HCT116 (cell line): ENCODE data around the gene GSAP. TPM values are rescaled to one million over a fixed set of nuclear protein-coding genes. Genes with fewer than 3 reads are reported as not detected.
"Not testable (repeated sequence)": the region's sequence is repeated elsewhere in the genome, so short reads cannot be mapped to it uniquely, and the experiment has no call there.

Source experiments
- ATAC-seq: fragments of 200-7000 bp; cut with Tn5 transposase; 2 replicates; pipeline ENCODE4 v1.9.1; 2020; ENCODE audit warnings: mild to moderate bottlenecking, moderate library complexity
- BruUV-seq: library from RNA; stranded (reverse); fragments of 400-500 nt; replicated peaks from 2 replicates; lab custom pipeline; 2021; lab: Mats Ljungman, UMichigan
- CTCF ChIA-PET: fragments of 300-600 bp; sonication (Branson Sonifier 250); formaldehyde crosslinking; loops from one replicate; lab custom pipeline; 2021; ENCODE audit warnings: antibody characterized with exemption; lab: Charles Lee
- POLR2A ChIA-PET: fragments of 300-600, 350-600 bp; sonication (Branson Sonifier 250); formaldehyde crosslinking; loops from one replicate; lab custom pipeline; 2021; ENCODE audit warnings: antibody characterized with exemption; lab: Charles Lee
- RAD21 ChIA-PET, 2 experiments: fragments of 300-600 bp; sonication (Branson Sonifier 250); formaldehyde crosslinking; loops; one replicate each; lab custom pipeline; 2023; ENCODE audit warnings: low total read pairs in 2 of 2; ENCODE audit not compliant: uncharacterized antibody in 2 of 2, unreplicated experiment in 2 of 2, low non-redundant PET in 1 of 2; lab: Charles Lee
- DNase-seq: peaks from one replicate; pipeline ENCODE4 v3.0.0-alpha.2; 2010; ENCODE audit warnings: low read depth, low spot score
- H2AFZ ChIP-seq: fragments of 200-600 bp; shearing (Covaris generic), sonication (generic); 2 replicates; pipeline ENCODE4 v1.6.1; 2017; ENCODE audit warnings: low read depth, mixed run types, mixed read lengths, antibody characterized with exemption, low read length; ENCODE audit not compliant: poor library complexity, severe bottlenecking
- H3K27ac ChIP-seq: 2 replicates; pipeline ENCODE4 v1.5.1; 2012; ENCODE audit warnings: low read depth, low read length
- H3K27me3 ChIP-seq: fragments of 200-600 bp; sonication (generic); 2 replicates; pipeline ENCODE4 v1.6.1; 2016; ENCODE audit warnings: mixed run types, low read length, mixed read lengths; ENCODE audit not compliant: insufficient read depth
- H3K36me3 ChIP-seq, 2 experiments: fragments of 200-500 bp in 1 of 2; fragments of 200-600 bp in 1 of 2; sonication (Bioruptor generic) in 1 of 2; sonication (generic) in 1 of 2; 2 replicates each; pipeline versions ENCODE4 v1.5.1 to v1.6.1; 2014 to 2016; ENCODE audit warnings: low read length in 2 of 2, inconsistent platforms in 1 of 2, mixed read lengths in 1 of 2, mixed run types in 1 of 2; ENCODE audit not compliant: insufficient read depth in 2 of 2, control insufficient read depth in 1 of 2
- H3K4me1 ChIP-seq, 2 experiments: fragments of 200-600 bp in 1 of 2; sonication (generic) in 1 of 2; 2 replicates each; pipeline versions ENCODE4 v1.5.1 to v1.6.1; 2012 to 2017; ENCODE audit warnings: low read length in 2 of 2, inconsistent platforms in 1 of 2, mild to moderate bottlenecking in 1 of 2, mixed read lengths in 1 of 2, mixed run types in 1 of 2, moderate library complexity in 1 of 2; ENCODE audit not compliant: insufficient read depth in 2 of 2, control insufficient read depth in 1 of 2
- H3K4me2 ChIP-seq: fragments of 200-600 bp; sonication (generic); 2 replicates; pipeline ENCODE4 v1.6.1; 2017; ENCODE audit warnings: mixed run types, low read length, mixed read lengths
- H3K4me3 ChIP-seq, 2 experiments: fragments of 200-600 bp in 1 of 2; sonication (generic) in 1 of 2; replicated peaks in 1 of 2; 2 replicates each; pipeline ENCODE4 v1.5.1; 2011 to 2016; ENCODE audit warnings: low read length in 2 of 2, control low read depth in 1 of 2, low read depth in 1 of 2, mild to moderate bottlenecking in 1 of 2, mixed read lengths in 1 of 2, mixed run types in 1 of 2
- H3K79me2 ChIP-seq: fragments of 200-600 bp; sonication (generic); 2 replicates; pipeline ENCODE4 v1.6.1; 2017; ENCODE audit warnings: mild to moderate bottlenecking, mixed run types, low read length, moderate library complexity, mixed read lengths; ENCODE audit not compliant: insufficient read depth
- H3K9ac ChIP-seq: fragments of 200-600 bp; sonication (generic); 2 replicates; pipeline ENCODE4 v1.6.1; 2016; ENCODE audit warnings: low read length, mixed read lengths
- H3K9me2 ChIP-seq: fragments of 200-600 bp; sonication (generic), shearing (Covaris generic); 2 replicates; pipeline ENCODE4 v1.6.1; 2017; ENCODE audit warnings: mixed run types, mild to moderate bottlenecking, moderate library complexity; ENCODE audit not compliant: insufficient read depth
- H3K9me3 ChIP-seq, 2 experiments: fragments of 200-500 bp in 1 of 2; fragments of 200-600 bp in 1 of 2; sonication (Bioruptor generic) in 1 of 2; sonication (generic) in 1 of 2; 2 replicates each; pipeline ENCODE4 v1.6.1; 2014 to 2017; ENCODE audit warnings: low read length in 2 of 2, mixed read lengths in 2 of 2, inconsistent platforms in 1 of 2, low read depth in 1 of 2, mild to moderate bottlenecking in 1 of 2, mixed run types in 1 of 2, moderate library complexity in 1 of 2; ENCODE audit not compliant: control insufficient read depth in 1 of 2, insufficient read depth in 1 of 2
- H4K20me1 ChIP-seq: fragments of 200-600 bp; sonication (generic), shearing (Covaris generic); 2 replicates; pipeline ENCODE4 v1.6.1; 2017; ENCODE audit warnings: mixed run types, mild to moderate bottlenecking, moderate library complexity; ENCODE audit not compliant: insufficient read depth
- EGR1 ChIP-seq: IDR thresholded peaks from 2 replicates; pipeline ENCODE4 v1.6.1; 2012; ENCODE audit warnings: low read depth
- EZH2phosphoT487 ChIP-seq: fragments of 200-600 bp; IDR thresholded peaks from 2 replicates; pipeline ENCODE4 v1.6.1; 2018; ENCODE audit warnings: antibody characterized with exemption, borderline replicate concordance
- POLR2A ChIP-seq: IDR thresholded peaks from 2 replicates; pipeline ENCODE4 v1.7.0; 2011; ENCODE audit warnings: borderline replicate concordance; ENCODE audit not compliant: insufficient read depth, insufficient read length; ENCODE audit errors: extremely low read depth
- RAD21 ChIP-seq: IDR thresholded peaks from 2 replicates; pipeline ENCODE4 v1.6.1; 2012; ENCODE audit warnings: low read depth, mild to moderate bottlenecking
- SIN3A ChIP-seq: IDR thresholded peaks from 2 replicates; pipeline ENCODE4 v1.6.1; 2012; ENCODE audit warnings: low read depth
- SP1 ChIP-seq: IDR thresholded peaks from 2 replicates; pipeline ENCODE4 v1.6.1; 2012; ENCODE audit warnings: low read depth
- ZFX ChIP-seq: fragments of 450-650 bp; IDR thresholded peaks from 2 replicates; pipeline ENCODE4 v1.6.1; 2017
- intact Hi-C: fragments of 100-400 bp; cut with micrococcal nuclease; formaldehyde crosslinking; loops from 2 replicates; pipeline ENCODE4 v1.10.0; 2022
- total RNA-seq: library from RNA; stranded (reverse); gene quantifications from one replicate; pipeline ENCODE4 v1.2.1, GENCODE V29; 2021; ENCODE audit not compliant: unreplicated experiment
- TF ChIP-seq, protein P1 (sequence below), 3 experiments: fragments of 200-600 bp in 1 of 3; sonication (generic) in 1 of 3; IDR thresholded peaks in 2 of 3; conservative IDR thresholded peaks in 1 of 3; 2 replicates each; pipeline ENCODE4 v1.5.1; 2012 to 2017; ENCODE audit warnings: low read depth in 2 of 3, low read length in 2 of 3, antibody characterized with exemption in 1 of 3, borderline replicate concordance in 1 of 3, control low read depth in 1 of 3, mild to moderate bottlenecking in 1 of 3, mixed read lengths in 1 of 3, mixed run types in 1 of 3, moderate library complexity in 1 of 3; ENCODE audit not compliant: insufficient read depth in 1 of 3

GSAP gene
- total RNA-seq, 1 experiment from 2014 or later: not detected

DNA sequence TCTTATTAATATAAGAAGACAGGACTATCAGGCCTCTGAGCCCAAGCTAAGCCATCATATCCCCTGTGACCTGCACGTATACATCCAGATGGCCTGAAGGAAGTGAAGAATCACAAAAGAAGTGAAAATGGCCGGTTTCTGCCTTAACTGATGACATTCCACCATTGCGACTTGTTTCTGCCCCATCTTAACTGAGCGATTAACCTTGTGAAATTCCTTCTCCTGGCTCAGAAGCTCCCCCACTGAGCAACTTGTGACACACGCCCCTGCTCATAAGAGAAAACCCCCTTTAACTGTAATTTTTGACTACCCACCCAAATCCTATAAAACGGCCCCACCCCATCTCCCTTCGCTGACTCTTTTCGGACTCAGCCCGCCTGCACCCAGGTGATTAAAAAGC lies 70.7 kb downstream of the GSAP start:
- H3K4me1 ChIP-seq, BruUV-seq, H3K9me2 ChIP-seq, H3K36me3 ChIP-seq, H3K9me3 ChIP-seq, H3K4me3 ChIP-seq, POLR2A ChIA-PET, H3K4me2 ChIP-seq, H3K79me2 ChIP-seq, CTCF ChIA-PET, RAD21 ChIA-PET, H4K20me1 ChIP-seq, intact Hi-C loops, H2AFZ ChIP-seq, H3K27ac ChIP-seq, H3K9ac ChIP-seq, DNase-seq, H3K27me3 ChIP-seq, ATAC-seq: not testable (repeated sequence)

DNA sequence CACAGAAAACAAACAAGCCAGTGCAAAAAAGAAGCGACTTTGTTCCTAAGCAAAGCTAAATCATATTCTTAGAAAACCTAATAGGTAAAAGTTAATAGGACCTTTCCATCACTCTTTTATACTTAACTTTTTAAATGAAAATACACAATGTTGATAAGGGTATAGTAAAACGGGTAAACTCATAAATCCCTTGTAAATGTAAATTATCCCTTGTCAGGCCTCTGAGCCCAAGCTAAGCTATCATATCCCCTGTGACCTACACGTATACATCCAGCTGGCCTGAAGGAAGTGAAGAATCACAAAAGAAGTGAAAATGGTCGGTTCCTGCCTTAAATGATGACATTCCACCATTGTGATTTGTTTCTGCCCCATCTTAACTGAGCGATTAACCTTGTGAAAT lies 76.4 kb downstream of the GSAP start:
- no peak overlapping the region for H3K27ac ChIP-seq
- no peak for ATAC-seq
- BruUV-seq: no TSS peak
- H3K4me1 ChIP-seq: no peaks in the 10 kb centered on the region
- H2AFZ ChIP-seq: no peak overlapping the region
- no peak overlapping the region for H3K9ac ChIP-seq
- DNase-seq: no peak
- H3K4me3 ChIP-seq: no peak overlapping the region
- no peaks in the 10 kb centered on the region for H3K36me3 ChIP-seq
- intact Hi-C loops: no loop called here
- ChIA-PET CTCF (no interaction called here), RAD21 (no interaction called here), POLR2A (no interaction called here)
- H3K4me2 ChIP-seq: no peak overlapping the region
- no peaks in the 10 kb centered on the region for H3K27me3 ChIP-seq
- H3K79me2 ChIP-seq: no peaks in the 10 kb centered on the region
- no peak for TF ChIP-seq EGR1
- TF ChIP-seq SP1: no peak
- TF ChIP-seq EZH2phosphoT487: no peak
- no peak for TF ChIP-seq SIN3A
- TF ChIP-seq, protein P1, sequence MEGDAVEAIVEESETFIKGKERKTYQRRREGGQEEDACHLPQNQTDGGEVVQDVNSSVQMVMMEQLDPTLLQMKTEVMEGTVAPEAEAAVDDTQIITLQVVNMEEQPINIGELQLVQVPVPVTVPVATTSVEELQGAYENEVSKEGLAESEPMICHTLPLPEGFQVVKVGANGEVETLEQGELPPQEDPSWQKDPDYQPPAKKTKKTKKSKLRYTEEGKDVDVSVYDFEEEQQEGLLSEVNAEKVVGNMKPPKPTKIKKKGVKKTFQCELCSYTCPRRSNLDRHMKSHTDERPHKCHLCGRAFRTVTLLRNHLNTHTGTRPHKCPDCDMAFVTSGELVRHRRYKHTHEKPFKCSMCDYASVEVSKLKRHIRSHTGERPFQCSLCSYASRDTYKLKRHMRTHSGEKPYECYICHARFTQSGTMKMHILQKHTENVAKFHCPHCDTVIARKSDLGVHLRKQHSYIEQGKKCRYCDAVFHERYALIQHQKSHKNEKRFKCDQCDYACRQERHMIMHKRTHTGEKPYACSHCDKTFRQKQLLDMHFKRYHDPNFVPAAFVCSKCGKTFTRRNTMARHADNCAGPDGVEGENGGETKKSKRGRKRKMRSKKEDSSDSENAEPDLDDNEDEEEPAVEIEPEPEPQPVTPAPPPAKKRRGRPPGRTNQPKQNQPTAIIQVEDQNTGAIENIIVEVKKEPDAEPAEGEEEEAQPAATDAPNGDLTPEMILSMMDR (IDR thresholded peaks at IDR 0.05 in 2 of 3, conservative IDR thresholded peaks at IDR 0.05 in 1 of 3; ENCODE audit: borderline replicate concordance in 1 of 3, insufficient read depth in 1 of 3, low read depth in 2 of 3, low read length in 2 of 3): no peak
- TF ChIP-seq ZFX: no peak
- no peak for TF ChIP-seq POLR2A
- TF ChIP-seq RAD21: no peak
- H3K9me2 ChIP-seq: no peaks in the 10 kb centered on the region
- H3K9me3 ChIP-seq: no peaks in the 10 kb centered on the region
- H4K20me1 ChIP-seq: no peaks in the 10 kb centered on the region
